D721Med (cell line): ENCODE measurements around the gene RELCH.
A peak's percentile ranks its signal among the peaks of the same experiment; 100 is the strongest.

Experiments used
- DNase-seq: peaks from one replicate; pipeline ENCODE4 v3.0.0; 2011; ENCODE audit warnings: low spot score; ENCODE audit not compliant: insufficient read length
- FAIRE-seq: peaks from 2 replicates; lab custom pipeline; 2011; peaks lifted over from hg19 to GRCh38; lab: Jason Lieb, UNC
- TF ChIP-seq, protein P1 (sequence below): IDR thresholded peaks from 2 replicates; pipeline ENCODE4 v1.5.1; 2012; ENCODE audit warnings: mild to moderate bottlenecking, control low read depth; ENCODE audit not compliant: insufficient read depth; ENCODE audit errors: missing control alignments

Gene RELCH

DNA sequence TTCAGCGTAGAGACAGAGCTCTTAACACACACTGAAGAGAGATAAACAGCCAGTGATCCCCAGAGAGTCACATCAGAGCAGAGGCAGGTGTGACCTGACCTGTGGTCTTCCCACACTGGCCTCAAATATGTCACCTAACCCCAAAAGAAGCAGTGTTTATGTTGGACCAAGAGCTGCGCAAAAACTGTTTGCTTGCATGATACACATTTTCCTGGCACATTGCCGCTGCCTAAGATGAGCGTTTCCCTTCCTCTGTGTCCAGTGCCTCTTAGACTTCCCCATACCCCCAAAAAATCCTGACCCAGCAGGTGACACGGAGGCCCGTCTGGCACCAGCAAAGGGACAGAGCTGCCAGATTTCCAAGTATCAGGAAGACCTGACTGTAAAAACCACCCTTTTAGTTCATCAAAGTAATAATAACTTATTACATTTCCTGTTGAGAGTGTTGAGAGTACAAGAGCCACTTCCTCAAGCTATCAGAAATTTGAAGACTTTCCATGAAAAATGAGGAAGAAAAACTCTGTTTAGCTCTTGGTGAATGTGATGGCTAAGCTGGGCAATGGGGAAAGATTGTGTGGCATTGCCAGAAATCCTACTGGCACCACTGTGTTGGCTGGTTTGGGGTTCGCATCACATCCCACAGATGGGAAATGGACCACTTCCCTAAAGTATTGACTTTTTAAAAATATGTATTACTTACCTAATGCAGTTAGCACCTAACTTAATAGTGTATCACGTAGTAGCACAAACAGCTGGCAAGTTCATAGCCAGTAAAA, 144.7 kb downstream of the RELCH start:
- DNase-seq (no peak), FAIRE-seq (no peak)
- TF ChIP-seq, protein P1, sequence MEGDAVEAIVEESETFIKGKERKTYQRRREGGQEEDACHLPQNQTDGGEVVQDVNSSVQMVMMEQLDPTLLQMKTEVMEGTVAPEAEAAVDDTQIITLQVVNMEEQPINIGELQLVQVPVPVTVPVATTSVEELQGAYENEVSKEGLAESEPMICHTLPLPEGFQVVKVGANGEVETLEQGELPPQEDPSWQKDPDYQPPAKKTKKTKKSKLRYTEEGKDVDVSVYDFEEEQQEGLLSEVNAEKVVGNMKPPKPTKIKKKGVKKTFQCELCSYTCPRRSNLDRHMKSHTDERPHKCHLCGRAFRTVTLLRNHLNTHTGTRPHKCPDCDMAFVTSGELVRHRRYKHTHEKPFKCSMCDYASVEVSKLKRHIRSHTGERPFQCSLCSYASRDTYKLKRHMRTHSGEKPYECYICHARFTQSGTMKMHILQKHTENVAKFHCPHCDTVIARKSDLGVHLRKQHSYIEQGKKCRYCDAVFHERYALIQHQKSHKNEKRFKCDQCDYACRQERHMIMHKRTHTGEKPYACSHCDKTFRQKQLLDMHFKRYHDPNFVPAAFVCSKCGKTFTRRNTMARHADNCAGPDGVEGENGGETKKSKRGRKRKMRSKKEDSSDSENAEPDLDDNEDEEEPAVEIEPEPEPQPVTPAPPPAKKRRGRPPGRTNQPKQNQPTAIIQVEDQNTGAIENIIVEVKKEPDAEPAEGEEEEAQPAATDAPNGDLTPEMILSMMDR = no peak

DNA sequence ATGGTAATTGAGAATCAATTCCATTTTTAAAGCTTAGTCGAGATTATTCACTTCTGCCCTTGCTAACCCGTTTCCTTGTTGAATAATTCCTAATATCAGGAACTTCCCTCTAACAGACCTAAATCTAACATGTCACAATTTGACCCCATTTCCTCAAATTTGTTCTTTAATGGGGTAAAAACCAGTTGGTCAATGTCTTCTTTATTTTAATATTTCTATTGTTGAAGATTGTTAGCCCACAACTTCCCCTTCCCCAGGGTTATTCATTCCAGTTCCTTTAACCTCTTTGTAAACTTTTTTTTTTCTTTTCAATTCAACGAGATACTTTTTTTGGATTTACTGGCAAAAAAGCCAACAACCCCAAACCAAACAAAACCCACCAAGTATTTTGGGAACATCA, 145.4 kb downstream of the RELCH start:
- TF ChIP-seq, protein P1 = no peak
- FAIRE-seq (no peak), DNase-seq (no peak)

DNA sequence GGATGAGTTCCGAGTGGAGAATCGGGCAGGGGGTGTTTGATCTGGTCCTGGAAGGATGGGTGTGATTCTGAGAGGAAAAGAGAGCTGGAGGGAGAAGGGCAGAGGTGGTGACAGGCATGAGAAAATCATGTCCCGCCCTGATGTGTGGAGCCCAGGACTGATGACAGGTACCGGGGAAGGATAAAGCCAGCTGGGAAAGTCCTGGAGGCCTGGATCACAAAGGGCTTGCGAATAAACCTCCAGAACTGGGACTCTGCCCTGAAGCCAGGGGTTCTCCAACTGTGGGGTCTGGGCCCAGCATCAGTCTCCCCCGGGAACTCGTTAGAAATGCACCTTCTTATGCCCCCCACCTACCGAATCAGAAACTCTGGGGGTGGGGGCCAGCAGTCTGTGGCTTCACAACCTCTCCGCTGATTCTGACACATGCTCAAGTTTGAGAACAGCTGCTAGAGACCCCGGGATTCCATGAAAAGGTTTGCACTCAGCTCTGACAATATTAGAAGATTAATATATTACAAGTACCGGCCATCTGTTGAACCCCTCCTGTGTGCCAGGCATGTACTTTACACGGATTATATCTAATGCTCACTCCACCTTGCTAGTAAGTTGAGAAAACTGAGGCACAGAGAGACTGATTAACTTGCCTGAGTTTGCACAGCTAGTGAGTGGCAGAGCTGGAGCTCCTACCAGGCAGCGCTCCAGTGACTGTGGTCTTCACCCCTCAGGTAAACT, 146.1 kb downstream of the RELCH start:
- TF ChIP-seq, protein P1 = no peak
- DNase-seq (peak; percentile 83), FAIRE-seq (peak; percentile 97)

DNA sequence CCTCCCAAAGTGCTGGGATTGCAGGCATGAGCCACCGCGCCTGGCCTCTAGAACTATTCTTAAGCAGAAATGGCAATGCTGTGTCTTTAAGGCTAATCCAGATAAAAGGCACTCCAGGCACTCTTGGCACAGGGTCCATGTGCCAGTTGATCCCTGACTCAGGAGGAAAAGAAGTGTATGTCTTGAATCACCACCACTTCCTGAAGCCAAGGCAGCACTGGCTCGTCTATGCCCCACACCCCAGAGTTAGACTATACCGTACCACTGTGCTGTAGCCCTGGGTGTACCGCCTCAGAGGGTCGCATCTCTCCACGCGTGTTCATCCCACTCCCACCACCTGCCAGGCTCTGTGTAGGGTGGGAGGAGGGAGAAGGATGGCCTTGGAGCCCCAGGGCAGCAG, 147.1 kb downstream of the RELCH start:
- TF ChIP-seq, protein P1 = no peak
- DNase-seq = no peak
- no peak for FAIRE-seq

DNA sequence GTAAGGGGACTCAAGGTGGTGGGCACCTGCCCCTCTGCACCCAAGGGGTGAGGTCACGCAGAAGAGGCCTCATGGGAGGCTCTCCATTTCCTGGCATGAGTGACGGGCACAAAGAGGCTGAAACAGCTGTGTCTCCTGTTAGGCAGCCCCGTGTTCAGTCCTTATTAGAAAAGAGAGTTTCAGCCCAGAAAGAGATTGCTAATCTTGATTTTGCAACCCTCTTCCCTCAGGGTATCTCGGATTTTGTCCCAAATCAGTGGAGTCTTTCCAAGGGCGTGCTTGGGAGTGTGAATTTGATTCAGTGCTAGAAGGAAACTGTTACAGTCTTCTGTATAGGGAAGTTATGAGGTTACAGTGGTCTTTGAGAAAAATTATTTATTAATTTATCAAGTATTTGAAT, 148.4 kb downstream of the RELCH start:
- DNase-seq (no peak), FAIRE-seq (peak; percentile 46)
- TF ChIP-seq, protein P1 = no peak

DNA sequence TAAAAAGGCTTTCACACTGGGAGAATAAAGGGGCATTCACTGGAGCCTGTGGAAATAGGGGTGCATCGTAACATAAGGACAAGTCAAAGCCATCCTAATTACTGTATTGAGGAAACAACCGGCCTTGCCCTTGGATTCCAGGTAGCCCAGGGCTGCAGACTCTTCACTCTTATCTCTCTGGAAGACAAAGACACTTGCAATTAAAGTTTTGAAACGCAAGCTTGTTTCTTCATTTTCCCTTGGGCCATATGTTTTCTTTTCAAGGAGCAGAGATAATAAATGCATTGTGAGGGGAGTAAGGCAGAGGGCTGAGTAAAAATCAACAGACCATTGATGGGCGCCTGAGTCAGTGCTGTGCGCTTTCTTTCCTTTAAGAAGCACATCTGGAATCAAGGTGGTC, 149.6 kb downstream of the RELCH start:
- FAIRE-seq (no peak), DNase-seq (no peak)
- TF ChIP-seq, protein P1 = no peak

DNA sequence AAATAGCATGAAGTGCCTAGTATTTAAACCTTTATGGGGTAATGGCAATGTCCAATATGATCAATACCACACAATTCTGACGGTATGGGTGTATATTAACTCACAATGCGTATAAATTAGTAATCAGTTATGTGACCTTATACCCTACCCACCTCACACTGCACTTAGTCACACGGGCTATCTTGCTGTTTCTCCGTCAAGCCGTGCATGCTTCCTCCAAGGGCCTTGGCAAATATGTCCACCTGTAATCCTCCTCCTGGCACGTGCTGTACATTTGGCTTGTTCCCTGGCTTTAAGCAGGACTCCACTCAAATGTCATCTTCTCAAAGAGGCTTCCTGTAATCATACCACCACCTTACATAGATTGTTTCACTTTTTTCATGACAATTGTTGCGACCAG, 150.3 kb downstream of the RELCH start:
- peak; percentile 61 for FAIRE-seq

More for the DNA sequence above, 150.3 kb downstream of the RELCH start:
- DNase-seq = no peak
- TF ChIP-seq, protein P1 = no peak
